IPS DF 4.7 (cell line): ENCODE measurements around the gene ARPIN.

Source experiments
- DNase-seq: peaks from one replicate; pipeline ENCODE4 v3.0.0-alpha.2; 2013; ENCODE audit warnings: low spot score; ENCODE audit errors: extremely low read depth

ARPIN gene

GRCh38 chr15:89845305-89845893 lies 67.4 kb downstream of the ARPIN start:
- no peak for DNase-seq
